Lung (tissue), 12 donors: ENCODE data around the gene RBM33. TPM values are rescaled to one million over a fixed set of nuclear protein-coding genes. Genes with fewer than 3 reads are reported as not detected.

ENCODE experiments used
- ATAC-seq: fragments of 200-7000 bp; cut with Tn5 transposase; one replicate; pipeline ENCODE4 v1.9.1; 2020; ENCODE audit warnings: moderate number of reproducible peaks; ENCODE audit not compliant: insufficient read depth, low FRiP score
- DNase-seq, 3 donors: peaks; one replicate each; pipeline ENCODE4 v3.0.0-alpha.2; 2013 to 2017
- H3K27ac ChIP-seq, 2 donors: one replicate each; pipeline ENCODE4 v1.5.1; 2013; ENCODE audit warnings: mild to moderate bottlenecking in 2 of 2, moderate library complexity in 2 of 2, control low read depth in 1 of 2, inconsistent platforms in 1 of 2, low read depth in 1 of 2, low read length in 1 of 2
- H3K27me3 ChIP-seq, 3 donors: one replicate each; pipeline ENCODE4 v1.5.1; 2013; ENCODE audit warnings: low read length in 2 of 3; ENCODE audit not compliant: control insufficient read depth in 3 of 3, insufficient read depth in 3 of 3
- H3K36me3 ChIP-seq, 4 donors: one replicate each; pipeline ENCODE4 v1.5.1; 2013; ENCODE audit warnings: low read length in 4 of 4, mild to moderate bottlenecking in 1 of 4, moderate library complexity in 1 of 4; ENCODE audit not compliant: control insufficient read depth in 4 of 4, insufficient read depth in 4 of 4
- H3K4me1 ChIP-seq, 5 donors: one replicate each; pipeline ENCODE4 v1.5.1; 2013; ENCODE audit warnings: low read length in 5 of 5, mild to moderate bottlenecking in 2 of 5, moderate library complexity in 1 of 5; ENCODE audit not compliant: control insufficient read depth in 5 of 5, insufficient read depth in 5 of 5
- H3K4me3 ChIP-seq: one replicate; pipeline ENCODE4 v1.5.1; 2013; ENCODE audit warnings: mild to moderate bottlenecking, control low read depth, moderate library complexity
- H3K9ac ChIP-seq, 2 donors: one replicate each; pipeline ENCODE4 v1.5.1; 2013; ENCODE audit warnings: low read length in 2 of 2, control low read depth in 1 of 2; ENCODE audit not compliant: insufficient read depth in 1 of 2
- H3K9me3 ChIP-seq, 4 donors: one replicate each; pipeline ENCODE4 v1.5.1; 2013; ENCODE audit warnings: low read length in 3 of 4, mild to moderate bottlenecking in 1 of 4, moderate library complexity in 1 of 4; ENCODE audit not compliant: control insufficient read depth in 4 of 4, insufficient read depth in 3 of 4
- WGBS, 2 donors: extraction: QIAGEN DNeasy Blood & Tissue Kit; methylation state at CpG; one replicate each; pipeline ENCODE4 v1.1.7; 2013; 5-methylcytosine and 5-hydroxymethylcytosine counted together
- polyA plus RNA-seq, 2 donors: library from polyadenylated mRNA; stranded (reverse); fragments of 200-250 nt; gene quantifications; one replicate each; pipeline ENCODE4 v1.2.1, GENCODE V29; 2013
- total RNA-seq, 2 donors: library from RNA; depleted of rRNA in 1 of 2; stranded (reverse); fragments of >200 nt in 1 of 2; gene quantifications; one replicate each; pipeline ENCODE4 v1.2.1, GENCODE V29; 2014 to 2021
- TF ChIP-seq, protein P1 (sequence below): IDR thresholded peaks from 2 replicates; pipeline ENCODE4 v1.5.1; 2012; ENCODE audit warnings: mild to moderate bottlenecking; ENCODE audit errors: control extremely low read depth, extremely low read depth
- donor health status: control.
- donor health status: control.
- donor health status: Bipolar disorder and iron deficiency.
- donor health status: healthy.
- donor health status: DM: yes; HTN: yes; CAD: no.

The RBM33 gene
- total and polyA plus RNA-seq, 4 donors: 15.3 to 99.6 (median 43.2) TPM

DNA sequence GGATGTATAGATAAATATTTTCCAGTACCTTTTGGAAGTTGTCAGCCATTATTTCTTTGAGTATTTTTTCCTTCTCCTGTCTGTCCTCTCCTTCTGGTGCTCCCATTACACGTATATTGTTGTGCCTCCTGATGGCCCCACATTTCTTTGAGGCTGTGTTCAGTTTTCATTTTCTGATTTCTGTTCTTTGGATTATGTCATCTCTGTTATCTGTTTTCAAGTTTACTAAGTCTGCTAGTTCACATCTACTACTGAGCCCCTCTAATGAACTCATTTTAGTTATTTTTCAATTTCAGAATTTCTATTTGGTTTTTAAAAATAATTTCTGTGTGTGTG lies 16.3 kb downstream of the RBM33 start:
- TF ChIP-seq, protein P1, sequence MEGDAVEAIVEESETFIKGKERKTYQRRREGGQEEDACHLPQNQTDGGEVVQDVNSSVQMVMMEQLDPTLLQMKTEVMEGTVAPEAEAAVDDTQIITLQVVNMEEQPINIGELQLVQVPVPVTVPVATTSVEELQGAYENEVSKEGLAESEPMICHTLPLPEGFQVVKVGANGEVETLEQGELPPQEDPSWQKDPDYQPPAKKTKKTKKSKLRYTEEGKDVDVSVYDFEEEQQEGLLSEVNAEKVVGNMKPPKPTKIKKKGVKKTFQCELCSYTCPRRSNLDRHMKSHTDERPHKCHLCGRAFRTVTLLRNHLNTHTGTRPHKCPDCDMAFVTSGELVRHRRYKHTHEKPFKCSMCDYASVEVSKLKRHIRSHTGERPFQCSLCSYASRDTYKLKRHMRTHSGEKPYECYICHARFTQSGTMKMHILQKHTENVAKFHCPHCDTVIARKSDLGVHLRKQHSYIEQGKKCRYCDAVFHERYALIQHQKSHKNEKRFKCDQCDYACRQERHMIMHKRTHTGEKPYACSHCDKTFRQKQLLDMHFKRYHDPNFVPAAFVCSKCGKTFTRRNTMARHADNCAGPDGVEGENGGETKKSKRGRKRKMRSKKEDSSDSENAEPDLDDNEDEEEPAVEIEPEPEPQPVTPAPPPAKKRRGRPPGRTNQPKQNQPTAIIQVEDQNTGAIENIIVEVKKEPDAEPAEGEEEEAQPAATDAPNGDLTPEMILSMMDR: no peak
- ATAC-seq: no peak
- H3K9me3 ChIP-seq: peaks cover 0 to 3% (median 0%) of the 10 kb centered on the region in 4 donors
- H3K4me3 ChIP-seq: no peak overlapping the region
- DNase-seq: no peak
- H3K27me3 ChIP-seq: no peaks in the 10 kb centered on the region
- WGBS, 2 donors: 91 to 100% methylated on average over 1 of the region's 1 CpG
- H3K27ac ChIP-seq: no peak overlapping the region
- peaks cover 0 to 4% (median 3%) of the 10 kb centered on the region in 4 donors for H3K36me3 ChIP-seq
- peaks cover 0 to 15% (median 0%) of the 10 kb centered on the region in 5 donors for H3K4me1 ChIP-seq
- no peak overlapping the region for H3K9ac ChIP-seq

DNA sequence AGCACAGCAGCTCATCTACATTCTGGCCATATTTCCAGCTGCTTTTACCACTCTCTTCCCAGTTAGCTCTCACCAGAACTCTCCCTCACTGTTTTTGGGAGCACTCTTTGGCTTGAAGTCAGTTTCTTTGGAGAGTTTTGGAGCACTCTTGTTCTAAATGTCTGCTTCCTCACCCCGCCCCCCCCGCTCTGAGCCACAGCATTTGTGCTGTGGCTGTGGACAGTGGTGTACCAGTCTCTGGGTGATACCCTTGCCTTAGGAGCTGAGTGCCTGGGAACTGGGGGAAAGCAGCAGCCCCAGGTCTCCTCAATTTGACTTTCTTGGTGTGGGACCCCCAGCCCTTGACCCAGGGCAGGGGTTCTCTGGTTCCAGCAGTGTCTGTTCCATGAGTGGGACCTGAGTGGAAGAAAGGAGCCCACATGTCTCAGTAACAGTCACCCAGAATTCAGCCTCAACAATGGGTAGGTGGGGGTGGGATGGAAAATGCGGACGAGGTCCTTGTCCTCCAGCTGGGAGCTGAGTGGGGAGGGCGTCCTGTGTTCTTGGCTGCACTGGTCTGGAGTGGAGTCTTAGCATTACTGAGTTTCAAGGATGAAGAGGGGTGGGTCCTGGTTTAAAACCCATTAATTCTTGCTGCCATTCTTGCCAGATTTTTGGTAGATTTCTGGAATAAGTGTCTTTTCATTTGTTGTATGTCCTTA lies 18.0 kb downstream of the RBM33 start:
- no peak for ATAC-seq

DNA sequence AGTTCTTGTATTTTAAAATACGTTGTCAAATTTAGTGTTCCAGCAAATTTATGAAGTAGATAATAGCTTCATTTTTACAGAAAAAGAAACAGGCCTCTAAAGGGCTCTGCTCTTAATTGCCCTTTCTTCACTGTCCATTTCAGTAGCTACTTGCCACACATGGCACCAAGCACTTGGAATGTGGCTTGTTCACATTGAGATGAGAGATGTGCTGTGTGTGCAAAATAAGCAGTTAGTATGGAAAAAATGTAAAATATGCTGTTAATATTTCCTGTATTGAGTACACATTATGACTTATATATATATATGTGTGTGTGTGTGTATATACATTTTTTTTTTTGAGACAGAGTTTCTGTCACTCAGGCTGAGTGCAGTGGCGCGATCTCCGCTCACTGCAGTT lies 19.5 kb downstream of the RBM33 start:
- peaks cover 0 to 6% (median 3%) of the 10 kb centered on the region in 4 donors for H3K36me3 ChIP-seq
- TF ChIP-seq, protein P1: no peak
- WGBS, 2 donors: 86 to 91% methylated on average over 1 to 4 of the region's 4 CpGs
- H3K4me3 ChIP-seq: no peak overlapping the region
- no peak overlapping the region for H3K9ac ChIP-seq
- no peaks in the 10 kb centered on the region for H3K27me3 ChIP-seq
- DNase-seq (no peak), ATAC-seq (no peak)
- peaks cover 0 to 3% (median 0%) of the 10 kb centered on the region in 4 donors for H3K9me3 ChIP-seq
- H3K4me1 ChIP-seq: peaks cover 0 to 18% (median 7%) of the 10 kb centered on the region in 5 donors
- H3K27ac ChIP-seq: no peak overlapping the region

More for the DNA sequence above, 18.0 kb downstream of the RBM33 start:
- Histone ChIP-seq H3K9me3 (peaks cover 0 to 3% (median 0%) of the 10 kb centered on the region in 4 donors), H3K4me3 (no peak overlapping the region), H3K27me3 (no peaks in the 10 kb centered on the region), H3K27ac (no peak overlapping the region), H3K36me3 (peaks cover 0 to 4% (median 3%) of the 10 kb centered on the region in 4 donors), H3K4me1 (peaks cover 0 to 18% (median 7%) of the 10 kb centered on the region in 5 donors), H3K9ac (no peak overlapping the region)
- no peak for DNase-seq
- TF ChIP-seq, protein P1: no peak
- 77 to 85% methylated on average over 5 of the region's 5 CpGs for WGBS, 2 donors
